NCI-H1105 (cell line): ENCODE measurements around the gene CCDC102A.
"Not testable (repeated sequence)": the region's sequence is repeated elsewhere in the genome, so short reads cannot be mapped to it uniquely, and the experiment has no call there.

ENCODE experiments used
- DNase-seq: peaks from one replicate; lab custom pipeline; 2025; lab: John Stamatoyannopoulos, UW

The CCDC102A gene

GRCh38 chr16:57500578-57501111, 35.7 kb downstream of the CCDC102A start:
- no peak for DNase-seq

- DNase-seq: not testable (repeated sequence)
Observed at GRCh38 chr16:57499941-57500340, 36.4 kb downstream of the CCDC102A start.

GRCh38 chr16:57498031-57498430, 38.3 kb downstream of the CCDC102A start:
- DNase-seq: no peak

GRCh38 chr16:57497121-57497520, 39.2 kb downstream of the CCDC102A start:
- no peak for DNase-seq

- DNase-seq: no peak
Observed at GRCh38 chr16:57493767-57494166, 42.6 kb downstream of the CCDC102A start.

- no peak for DNase-seq
Observed at GRCh38 chr16:57489229-57489628, 47.1 kb downstream of the CCDC102A start.

- DNase-seq: no peak
Observed at GRCh38 chr16:57486858-57487834, 49.2 kb downstream of the CCDC102A start.

GRCh38 chr16:57485916-57486857, 50.2 kb downstream of the CCDC102A start, which contains the start of gene DOK4:
Gene DOK4, minus strand, starts transcription at chr16:57486493. Its CDS starts 6,986 bp downstream, at chr16:57479507.
- peak; percentile 24 for DNase-seq

- no peak for DNase-seq
Observed at GRCh38 chr16:57485091-57485915, 51.1 kb downstream of the CCDC102A start.

- DNase-seq: no peak
Observed at GRCh38 chr16:57484515-57485005, 51.8 kb downstream of the CCDC102A start.

- DNase-seq: no peak
Observed at GRCh38 chr16:57483725-57484514, 52.5 kb downstream of the CCDC102A start.

GRCh38 chr16:57482845-57483545, 53.4 kb downstream of the CCDC102A start:
- DNase-seq: no peak

- no peak for DNase-seq
Observed at GRCh38 chr16:57481421-57481820, 55.0 kb downstream of the CCDC102A start.

GRCh38 chr16:57480754-57481230, 55.6 kb downstream of the CCDC102A start:
- no peak for DNase-seq

- no peak for DNase-seq
Observed at GRCh38 chr16:57479976-57480753, 56.2 kb downstream of the CCDC102A start.

- DNase-seq: no peak
Observed at GRCh38 chr16:57479205-57479975, 57.0 kb downstream of the CCDC102A start.

- no peak for DNase-seq
Observed at GRCh38 chr16:57478396-57479204, 57.8 kb downstream of the CCDC102A start.
